Smooth muscle cell (in vitro differentiated cells): ENCODE data around the gene CDYL2. TPM values are rescaled to one million over a fixed set of nuclear protein-coding genes. Genes with fewer than 3 reads are reported as not detected.

ENCODE experiments used
- DNase-seq: peaks from one replicate; lab custom pipeline; 2025; ENCODE audit not compliant: unreplicated experiment; lab: John Stamatoyannopoulos, UW
- H2AFZ ChIP-seq: fragments of 200-600 bp; sonication (generic); 2 replicates; pipeline ENCODE4 v1.6.0; 2016; ENCODE audit warnings: antibody characterized with exemption, low read depth, mild to moderate bottlenecking
- H3F3A ChIP-seq: fragments of 200-600 bp; sonication (generic); 2 replicates; pipeline ENCODE4 v1.6.0; 2017; ENCODE audit warnings: antibody characterized with exemption, low read depth
- H3K27ac ChIP-seq: fragments of 200-600 bp; sonication (generic); 2 replicates; pipeline ENCODE4 v1.5.1; 2016; ENCODE audit warnings: low read depth, mild to moderate bottlenecking
- H3K27me3 ChIP-seq: fragments of 200-600 bp; sonication (generic); 2 replicates; pipeline ENCODE4 v1.6.1; 2016; ENCODE audit warnings: low read depth, mild to moderate bottlenecking
- H3K36me3 ChIP-seq: fragments of 200-600 bp; sonication (generic); 2 replicates; pipeline ENCODE4 v1.5.1; 2016; ENCODE audit warnings: low read depth
- H3K4me1 ChIP-seq: fragments of 200-600 bp; sonication (generic); 2 replicates; pipeline ENCODE4 v1.5.1; 2016; ENCODE audit warnings: low read depth
- H3K4me2 ChIP-seq: fragments of 200-600 bp; sonication (generic); 2 replicates; pipeline ENCODE4 v1.6.0; 2016; ENCODE audit warnings: mild to moderate bottlenecking
- H3K4me3 ChIP-seq: fragments of 200-600 bp; sonication (generic); 2 replicates; pipeline ENCODE4 v1.5.1; 2016; ENCODE audit warnings: mild to moderate bottlenecking
- H3K79me2 ChIP-seq: fragments of 200-600 bp; sonication (generic); 2 replicates; pipeline ENCODE4 v1.6.0; 2016; ENCODE audit warnings: low read depth, mild to moderate bottlenecking
- H3K9ac ChIP-seq: fragments of 200-600 bp; sonication (generic); 2 replicates; pipeline ENCODE4 v1.6.0; 2016; ENCODE audit warnings: low read depth
- H3K9me3 ChIP-seq: fragments of 200-600 bp; sonication (generic); replicated peaks from 2 replicates; pipeline ENCODE4 v1.5.1; 2016; ENCODE audit warnings: low read depth
- H4K20me1 ChIP-seq: fragments of 200-600 bp; sonication (generic); 2 replicates; pipeline ENCODE4 v1.6.0; 2016; ENCODE audit warnings: low read depth
- CTCF ChIP-seq: fragments of 200-600 bp; sonication (generic); IDR thresholded peaks from 2 replicates; pipeline ENCODE4 v1.5.1; 2017; ENCODE audit warnings: borderline replicate concordance, mild to moderate bottlenecking, antibody characterized with exemption; ENCODE audit not compliant: insufficient read depth, poor library complexity, severe bottlenecking
- WGBS: methylation state at CpG from one replicate; pipeline ENCODE4 v1.1.7; 2016; ENCODE audit warnings: low lambda C conversion rate; 5-methylcytosine and 5-hydroxymethylcytosine counted together
- polyA plus RNA-seq: library from polyadenylated mRNA; unstranded; fragments of >200 nt; fragmentation: Nextera tagmentation; extraction: Ambion mirVana; gene quantifications from 2 replicates; pipeline ENCODE4 v1.2.1, GENCODE V29; 2016
- total RNA-seq: library from RNA; depleted of rRNA; stranded (reverse); fragments of >200 nt; gene quantifications from 2 replicates; pipeline ENCODE4 v1.2.3, GENCODE V29; 2014

CDYL2 gene
- total and polyA plus RNA-seq, 2 experiments from 2014 or later, result 2.0 to 2.9 TPM

- H3K27me3 ChIP-seq, result no peaks in the 10 kb centered on the region
- H3F3A ChIP-seq, result no peaks in the 10 kb centered on the region
- no peak for TF ChIP-seq CTCF
- H3K36me3 ChIP-seq, result no peaks in the 10 kb centered on the region
- no peaks in the 10 kb centered on the region for H3K79me2 ChIP-seq
- no peak overlapping the region for H3K9ac ChIP-seq
- H3K9me3 ChIP-seq, result no peaks in the 10 kb centered on the region
- H3K4me3 ChIP-seq, result no peak overlapping the region
- no peaks in the 10 kb centered on the region for H3K4me1 ChIP-seq
- no peak for DNase-seq
- no peak overlapping the region for H3K27ac ChIP-seq
- H2AFZ ChIP-seq, result no peak overlapping the region
- 87% methylated on average over 6 of the region's 6 CpGs for WGBS
- no peak overlapping the region for H3K4me2 ChIP-seq
- no peaks in the 10 kb centered on the region for H4K20me1 ChIP-seq
Observed at GRCh38 chr16:80608946-80609345, 195.5 kb downstream of the CDYL2 start.

- WGBS, result 80% methylated on average over 6 of the region's 6 CpGs
- H3K9ac ChIP-seq, result no peak overlapping the region
- H4K20me1 ChIP-seq, result no peaks in the 10 kb centered on the region
- H3K9me3 ChIP-seq, result no peaks in the 10 kb centered on the region
- H3F3A ChIP-seq, result no peaks in the 10 kb centered on the region
- no peak overlapping the region for H3K27ac ChIP-seq
- no peaks in the 10 kb centered on the region for H3K79me2 ChIP-seq
- H3K4me3 ChIP-seq, result no peak overlapping the region
- H3K27me3 ChIP-seq, result no peaks in the 10 kb centered on the region
- H3K36me3 ChIP-seq, result no peaks in the 10 kb centered on the region
- no peaks in the 10 kb centered on the region for H3K4me1 ChIP-seq
- no peak for TF ChIP-seq CTCF
- no peak for DNase-seq
- H2AFZ ChIP-seq, result no peak overlapping the region
- no peak overlapping the region for H3K4me2 ChIP-seq
Observed at GRCh38 chr16:80607204-80607603, 197.2 kb downstream of the CDYL2 start.

- no peaks in the 10 kb centered on the region for H3K9me3 ChIP-seq
- WGBS, result 96% methylated on average over 4 of the region's 4 CpGs
- H3K27ac ChIP-seq, result no peak overlapping the region
- TF ChIP-seq CTCF, result no peak
- no peaks in the 10 kb centered on the region for H3K36me3 ChIP-seq
- H4K20me1 ChIP-seq, result no peaks in the 10 kb centered on the region
- H3K9ac ChIP-seq, result no peak overlapping the region
- H2AFZ ChIP-seq, result no peak overlapping the region
- H3K4me3 ChIP-seq, result no peak overlapping the region
- DNase-seq, result no peak
- no peaks in the 10 kb centered on the region for H3K79me2 ChIP-seq
- H3K27me3 ChIP-seq, result no peaks in the 10 kb centered on the region
- H3F3A ChIP-seq, result no peaks in the 10 kb centered on the region
- H3K4me1 ChIP-seq, result no peaks in the 10 kb centered on the region
- no peak overlapping the region for H3K4me2 ChIP-seq
Observed at GRCh38 chr16:80606221-80606766, 198.1 kb downstream of the CDYL2 start.
